Ishikawa (cell line): ENCODE data around the gene SUN1.

Experiments
- CEBPB ChIP-seq: IDR thresholded peaks from 2 replicates; pipeline ENCODE4 v1.6.1; 2012
- CREB1 ChIP-seq: IDR thresholded peaks from 2 replicates; pipeline ENCODE4 v1.6.1; 2012; ENCODE audit warnings: low read depth
- EGR1 ChIP-seq: IDR thresholded peaks from 2 replicates; pipeline ENCODE4 v1.6.1; 2012
- EP300 ChIP-seq: IDR thresholded peaks from 2 replicates; pipeline ENCODE4 v1.6.1; 2012; ENCODE audit warnings: borderline replicate concordance
- FOXM1 ChIP-seq: IDR thresholded peaks from 2 replicates; pipeline ENCODE4 v1.6.1; 2012; ENCODE audit warnings: low read depth, borderline replicate concordance
- MAX ChIP-seq: IDR thresholded peaks from 2 replicates; pipeline ENCODE4 v1.6.1; 2012
- NFIC ChIP-seq: IDR thresholded peaks from 2 replicates; pipeline ENCODE4 v1.6.1; 2012
- RAD21 ChIP-seq: IDR thresholded peaks from 2 replicates; pipeline ENCODE4 v1.6.1; 2012; ENCODE audit warnings: low read depth
- TAF1 ChIP-seq: IDR thresholded peaks from 2 replicates; pipeline ENCODE4 v1.6.1; 2012; ENCODE audit warnings: low read depth, mild to moderate bottlenecking
- TCF12 ChIP-seq: IDR thresholded peaks from 2 replicates; pipeline ENCODE4 v1.6.1; 2012; ENCODE audit warnings: low read depth
- TEAD4 ChIP-seq: IDR thresholded peaks from 2 replicates; pipeline ENCODE4 v1.6.1; 2012
- USF1 ChIP-seq: IDR thresholded peaks from 2 replicates; pipeline ENCODE4 v1.6.1; 2012
- YY1 ChIP-seq: IDR thresholded peaks from 2 replicates; pipeline ENCODE4 v1.6.1; 2012; ENCODE audit warnings: low read depth
- ZBTB7A ChIP-seq: IDR thresholded peaks from 2 replicates; pipeline ENCODE4 v1.6.1; 2012; ENCODE audit warnings: low read depth
- TF ChIP-seq, protein P1 (sequence below): IDR thresholded peaks from 2 replicates; pipeline ENCODE4 v1.6.1; 2012; ENCODE audit warnings: low read depth, mild to moderate bottlenecking

The SUN1 gene

DNA sequence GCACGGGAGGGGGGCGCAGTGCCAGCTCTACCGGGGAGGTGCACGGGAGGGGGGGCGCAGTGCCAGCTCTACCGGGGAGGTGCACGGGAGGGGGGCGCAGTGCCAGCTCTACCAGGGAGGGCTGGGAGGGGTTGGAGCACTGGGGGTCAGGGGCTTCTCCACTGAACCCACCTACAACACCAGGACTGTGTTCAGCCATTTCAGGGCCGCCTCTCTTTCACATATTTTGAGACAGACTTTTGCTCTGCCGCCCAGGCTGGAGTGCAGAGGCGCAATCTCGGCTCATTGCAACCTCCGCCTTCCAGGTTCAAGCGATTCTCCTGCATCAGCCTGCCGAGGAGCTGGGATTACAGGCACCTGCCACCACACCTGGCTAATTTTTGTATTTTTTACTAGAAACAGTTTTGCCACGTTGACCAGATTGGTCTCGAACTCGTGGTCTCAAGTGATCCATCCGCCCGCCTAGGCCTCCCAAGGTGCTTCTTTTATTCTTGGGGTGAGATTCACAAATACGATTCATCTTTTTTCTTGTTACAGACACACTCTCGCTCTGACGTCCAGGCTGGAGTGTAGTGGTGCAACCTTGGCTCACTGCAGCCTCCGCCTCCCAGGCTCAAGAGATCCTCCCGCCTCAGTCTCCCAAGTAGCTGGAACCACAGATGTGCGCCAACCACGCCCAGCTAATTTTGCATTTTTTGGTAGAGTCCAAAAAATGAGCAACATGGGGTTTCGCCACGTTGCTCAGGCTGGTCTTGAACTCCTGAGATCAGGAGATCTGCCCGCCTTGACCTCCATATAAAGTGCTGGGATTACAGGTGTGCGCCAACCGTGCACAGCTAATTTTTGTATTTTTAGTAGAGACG, 85.2 kb downstream of the SUN1 start:
- TF ChIP-seq RAD21, result no peak
- no peak for TF ChIP-seq ZBTB7A

GRCh38 chr7:918118-918425, 85.8 kb downstream of the SUN1 start:
- TF ChIP-seq NFIC, result no peak

GRCh38 chr7:918441-919113, 86.3 kb downstream of the SUN1 start:
- no peak for TF ChIP-seq MAX
- TF ChIP-seq FOXM1, result no peak
- no peak for TF ChIP-seq TEAD4
- no peak for TF ChIP-seq EGR1
- TF ChIP-seq USF1, result no peak
- TF ChIP-seq, protein P1, sequence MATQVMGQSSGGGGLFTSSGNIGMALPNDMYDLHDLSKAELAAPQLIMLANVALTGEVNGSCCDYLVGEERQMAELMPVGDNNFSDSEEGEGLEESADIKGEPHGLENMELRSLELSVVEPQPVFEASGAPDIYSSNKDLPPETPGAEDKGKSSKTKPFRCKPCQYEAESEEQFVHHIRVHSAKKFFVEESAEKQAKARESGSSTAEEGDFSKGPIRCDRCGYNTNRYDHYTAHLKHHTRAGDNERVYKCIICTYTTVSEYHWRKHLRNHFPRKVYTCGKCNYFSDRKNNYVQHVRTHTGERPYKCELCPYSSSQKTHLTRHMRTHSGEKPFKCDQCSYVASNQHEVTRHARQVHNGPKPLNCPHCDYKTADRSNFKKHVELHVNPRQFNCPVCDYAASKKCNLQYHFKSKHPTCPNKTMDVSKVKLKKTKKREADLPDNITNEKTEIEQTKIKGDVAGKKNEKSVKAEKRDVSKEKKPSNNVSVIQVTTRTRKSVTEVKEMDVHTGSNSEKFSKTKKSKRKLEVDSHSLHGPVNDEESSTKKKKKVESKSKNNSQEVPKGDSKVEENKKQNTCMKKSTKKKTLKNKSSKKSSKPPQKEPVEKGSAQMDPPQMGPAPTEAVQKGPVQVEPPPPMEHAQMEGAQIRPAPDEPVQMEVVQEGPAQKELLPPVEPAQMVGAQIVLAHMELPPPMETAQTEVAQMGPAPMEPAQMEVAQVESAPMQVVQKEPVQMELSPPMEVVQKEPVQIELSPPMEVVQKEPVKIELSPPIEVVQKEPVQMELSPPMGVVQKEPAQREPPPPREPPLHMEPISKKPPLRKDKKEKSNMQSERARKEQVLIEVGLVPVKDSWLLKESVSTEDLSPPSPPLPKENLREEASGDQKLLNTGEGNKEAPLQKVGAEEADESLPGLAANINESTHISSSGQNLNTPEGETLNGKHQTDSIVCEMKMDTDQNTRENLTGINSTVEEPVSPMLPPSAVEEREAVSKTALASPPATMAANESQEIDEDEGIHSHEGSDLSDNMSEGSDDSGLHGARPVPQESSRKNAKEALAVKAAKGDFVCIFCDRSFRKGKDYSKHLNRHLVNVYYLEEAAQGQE, result no peak
- TF ChIP-seq TCF12, result no peak
- TF ChIP-seq NFIC, result no peak
- TF ChIP-seq ZBTB7A, result no peak
- TF ChIP-seq RAD21, result no peak
- TF ChIP-seq YY1, result no peak
- no peak for TF ChIP-seq CEBPB

DNA sequence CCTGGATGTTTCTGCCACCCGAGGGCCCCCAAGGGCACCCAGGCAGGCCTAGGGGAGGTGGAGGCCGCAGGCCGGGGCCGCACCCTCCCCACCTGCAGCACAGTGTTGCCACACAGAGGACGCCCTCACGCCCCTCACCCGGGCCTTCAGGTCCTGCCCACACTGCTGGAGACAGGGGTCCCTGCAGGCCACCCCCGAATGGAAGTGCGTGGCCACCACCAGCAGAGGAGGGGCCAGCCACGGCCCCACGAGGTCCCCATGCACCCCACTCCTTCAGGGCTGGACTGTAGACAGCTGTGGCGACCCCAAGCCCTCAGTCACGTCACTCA, 86.8 kb downstream of the SUN1 start:
- no peak for TF ChIP-seq TEAD4
- TF ChIP-seq YY1, result no peak
- no peak for TF ChIP-seq RAD21
- TF ChIP-seq CREB1, result no peak
- TF ChIP-seq, protein P1, result no peak
- no peak for TF ChIP-seq EP300
- TF ChIP-seq ZBTB7A, result no peak
- no peak for TF ChIP-seq TAF1
- no peak for TF ChIP-seq FOXM1
- no peak for TF ChIP-seq EGR1
- no peak for TF ChIP-seq TCF12
- no peak for TF ChIP-seq NFIC
- TF ChIP-seq USF1, result no peak
- TF ChIP-seq MAX, result no peak
- no peak for TF ChIP-seq CEBPB

GRCh38 chr7:919924-920341, 87.7 kb downstream of the SUN1 start:
- TF ChIP-seq EGR1, result no peak
- no peak for TF ChIP-seq USF1
- no peak for TF ChIP-seq FOXM1
- TF ChIP-seq NFIC, result no peak
- TF ChIP-seq MAX, result no peak
- TF ChIP-seq CEBPB, result no peak
- TF ChIP-seq ZBTB7A, result no peak
- TF ChIP-seq RAD21, result no peak
- no peak for TF ChIP-seq TAF1
- no peak for TF ChIP-seq EP300
- TF ChIP-seq YY1, result no peak
- TF ChIP-seq TCF12, result no peak
- no peak for TF ChIP-seq CREB1
- TF ChIP-seq TEAD4, result no peak
- TF ChIP-seq, protein P1, result no peak
